ENCODE results near the gene PRKCH.

DNA sequence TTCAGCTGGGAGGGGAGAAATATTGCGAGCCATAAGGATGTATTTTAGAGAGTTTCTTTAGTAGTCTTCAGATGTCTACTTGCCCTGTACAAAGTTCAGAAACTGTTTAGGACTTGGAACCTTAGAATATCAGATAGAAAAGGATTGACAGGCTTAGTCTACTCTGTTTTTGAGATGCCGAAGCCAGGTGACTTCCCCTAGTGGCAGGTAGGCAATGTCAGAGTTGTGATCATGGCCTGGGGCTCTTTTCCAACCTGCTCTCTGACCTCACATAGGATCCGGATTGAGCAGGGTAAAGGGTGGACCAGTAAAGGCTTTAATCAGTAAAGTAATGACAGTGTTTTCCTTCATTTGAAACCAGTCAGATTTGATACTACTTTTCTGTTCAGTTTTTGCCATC, 59.6 kb downstream of the PRKCH start:
- no peak for TF ChIP-seq EZH2 (IDR thresholded peaks at IDR 0.05)
- TF ChIP-seq POLR2AphosphoS5 (IDR thresholded peaks at IDR 0.05; ENCODE audit: borderline replicate concordance, low read depth, low read length): no peak

Measured in SK-N-MC (cell line).